Thyroid gland (tissue), 4 donors: ENCODE data around the gene GLT1D1.
"Not testable (repeated sequence)": the region's sequence is repeated elsewhere in the genome, so short reads cannot be mapped to it uniquely, and the experiment has no call there.

Experiments used
- CTCF ChIP-seq, 6 experiments: fragments of 200-600 bp in 3 of 6; fragments of 450-650 bp in 3 of 6; sonication (generic) in 3 of 6; IDR thresholded peaks; one replicate each; pipeline ENCODE4 v1.5.1; 2016 to 2019; ENCODE audit warnings: antibody characterized with exemption in 6 of 6, mild to moderate bottlenecking in 2 of 6, inconsistent platforms in 1 of 6, moderate library complexity in 1 of 6
- POLR2A ChIP-seq, 2 donors: fragments of 450-650 bp; IDR thresholded peaks; one replicate each; pipeline ENCODE4 v1.6.1; 2017; ENCODE audit warnings: antibody characterized with exemption in 2 of 2, mild to moderate bottlenecking in 2 of 2, moderate library complexity in 1 of 2

DNA sequence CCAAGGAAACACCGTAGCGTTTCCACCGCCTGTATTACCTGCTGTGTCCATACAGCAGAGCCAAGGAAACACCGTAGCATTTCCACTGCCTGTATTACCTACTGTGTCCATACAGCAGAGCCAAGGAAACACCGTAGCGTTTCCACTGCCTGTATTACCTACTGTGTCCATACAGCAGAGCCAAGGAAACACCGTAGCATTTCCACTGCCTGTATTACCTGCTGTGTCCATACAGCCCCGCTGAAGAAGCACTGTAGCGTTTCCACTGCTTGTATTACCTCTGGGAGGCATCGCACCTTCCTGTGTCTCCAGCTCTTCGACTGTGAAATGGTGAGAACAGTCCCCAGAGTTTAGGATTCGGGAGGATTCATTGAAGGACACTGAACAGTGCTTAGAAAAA lies 13.4 kb upstream of the GLT1D1 start:
- not testable (repeated sequence) for TF ChIP-seq CTCF, POLR2A (IDR thresholded peaks at IDR 0.05)
